ENCODE data around the gene MTHFD2L. TPM values are rescaled to one million over a fixed set of nuclear protein-coding genes. Genes with fewer than 3 reads are reported as not detected.

MTHFD2L gene
- total RNA-seq, 1 experiment from 2014 or later = 8.9 TPM

DNA sequence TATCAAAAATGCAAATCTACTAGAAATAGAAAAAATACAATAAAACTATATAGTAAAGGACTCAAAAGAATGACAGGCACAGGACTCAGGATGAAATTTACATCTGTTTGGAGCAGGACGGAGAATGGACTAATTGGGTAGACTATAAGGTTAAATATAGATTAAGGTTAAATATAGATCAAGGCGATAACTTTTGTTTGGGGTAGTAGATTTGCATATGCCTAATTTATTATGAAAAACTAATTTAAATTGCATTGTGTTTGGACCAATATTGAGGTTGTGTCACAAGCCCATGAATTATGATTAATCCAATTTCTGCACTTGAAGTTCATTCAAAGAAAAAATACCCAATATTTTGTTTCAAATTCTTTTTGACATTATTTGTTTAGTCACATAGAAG, 31.0 kb downstream of the MTHFD2L start:
- POLR2A ChIA-PET (ENCODE audit: unreplicated experiment) = no interaction called here
- H3K4me2 ChIP-seq = no peak overlapping the region

GRCh38 chr4:74189331-74190043, 31.6 kb downstream of the MTHFD2L start:
- no peaks in the 10 kb centered on the region; the same call in 1 of the 2 replicates for H3F3A ChIP-seq (ENCODE audit: insufficient read depth, low read depth)
- H3K79me2 ChIP-seq (ENCODE audit: low read depth) = no peaks in the 10 kb centered on the region
- ChIA-PET POLR2A (ENCODE audit: unreplicated experiment) (no interaction called here), CTCF (interaction anchor here (0.6 to 1.1 kb wide), 5 partner anchors 397 to 1088 kb away, joined by 3 to 9 read pairs (median 5); no protein-coding TSS in a partner anchor)
- DNase-seq = peak in 1 of 2 experiments; percentile 53
- intact Hi-C loops (cut with micrococcal nuclease; ENCODE audit: unreplicated experiment) = loop anchor here (1.0 to 10.0 kb wide), 4 partner anchors 38 to 485 kb away; no protein-coding TSS in a partner anchor
- no peaks in the 10 kb centered on the region for H3K27me3 ChIP-seq (ENCODE audit: insufficient read depth, low read depth)
- H4K20me1 ChIP-seq (ENCODE audit: insufficient read depth) = no peaks in the 10 kb centered on the region
- no peaks in the 10 kb centered on the region for H3K9me3 ChIP-seq (ENCODE audit: insufficient read depth, low read depth)
- no peak for TF ChIP-seq EZH2 (IDR thresholded peaks at IDR 0.05; ENCODE audit: low read depth)
- TF ChIP-seq, protein P1, sequence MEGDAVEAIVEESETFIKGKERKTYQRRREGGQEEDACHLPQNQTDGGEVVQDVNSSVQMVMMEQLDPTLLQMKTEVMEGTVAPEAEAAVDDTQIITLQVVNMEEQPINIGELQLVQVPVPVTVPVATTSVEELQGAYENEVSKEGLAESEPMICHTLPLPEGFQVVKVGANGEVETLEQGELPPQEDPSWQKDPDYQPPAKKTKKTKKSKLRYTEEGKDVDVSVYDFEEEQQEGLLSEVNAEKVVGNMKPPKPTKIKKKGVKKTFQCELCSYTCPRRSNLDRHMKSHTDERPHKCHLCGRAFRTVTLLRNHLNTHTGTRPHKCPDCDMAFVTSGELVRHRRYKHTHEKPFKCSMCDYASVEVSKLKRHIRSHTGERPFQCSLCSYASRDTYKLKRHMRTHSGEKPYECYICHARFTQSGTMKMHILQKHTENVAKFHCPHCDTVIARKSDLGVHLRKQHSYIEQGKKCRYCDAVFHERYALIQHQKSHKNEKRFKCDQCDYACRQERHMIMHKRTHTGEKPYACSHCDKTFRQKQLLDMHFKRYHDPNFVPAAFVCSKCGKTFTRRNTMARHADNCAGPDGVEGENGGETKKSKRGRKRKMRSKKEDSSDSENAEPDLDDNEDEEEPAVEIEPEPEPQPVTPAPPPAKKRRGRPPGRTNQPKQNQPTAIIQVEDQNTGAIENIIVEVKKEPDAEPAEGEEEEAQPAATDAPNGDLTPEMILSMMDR (conservative IDR thresholded peaks at IDR 0.05) = peak; percentile 69
- H3K4me1 ChIP-seq (replicated peaks; ENCODE audit: insufficient read depth) = no peaks in the 10 kb centered on the region
- H3K4me2 ChIP-seq = no peak overlapping the region
- H3K27ac ChIP-seq = no peak overlapping the region
- H3K4me3 ChIP-seq = no peak overlapping the region
- BruUV-seq (replicated peaks) = no TSS peak
- H2AFZ ChIP-seq = no peak overlapping the region
- no peaks in the 10 kb centered on the region for H3K36me3 ChIP-seq (ENCODE audit: low read depth)
- H3K9me2 ChIP-seq (ENCODE audit: insufficient read depth) = no peaks in the 10 kb centered on the region

More for the DNA sequence above, 31.0 kb downstream of the MTHFD2L start:
- H3K79me2 ChIP-seq (ENCODE audit: low read depth) = no peaks in the 10 kb centered on the region
- H3K4me1 ChIP-seq (replicated peaks; ENCODE audit: insufficient read depth) = no peaks in the 10 kb centered on the region
- H4K20me1 ChIP-seq (ENCODE audit: insufficient read depth) = no peaks in the 10 kb centered on the region
- H3K27ac ChIP-seq = no peak overlapping the region
- no TSS peak for BruUV-seq (replicated peaks)
- H3K36me3 ChIP-seq (ENCODE audit: low read depth) = no peaks in the 10 kb centered on the region
- DNase-seq = no peak
- no peaks in the 10 kb centered on the region for H3K9me2 ChIP-seq (ENCODE audit: insufficient read depth)
- no peak overlapping the region for H2AFZ ChIP-seq
- no peaks in the 10 kb centered on the region for H3K9me3 ChIP-seq (ENCODE audit: insufficient read depth, low read depth)
- TF ChIP-seq, protein P1 (conservative IDR thresholded peaks at IDR 0.05) = no peak
- TF ChIP-seq EZH2 (IDR thresholded peaks at IDR 0.05; ENCODE audit: low read depth) = no peak
- H3K4me3 ChIP-seq = no peak overlapping the region
- no peaks in the 10 kb centered on the region; the same call in 1 of the 2 replicates for H3F3A ChIP-seq (ENCODE audit: insufficient read depth, low read depth)
- CTCF ChIA-PET = interaction anchor here (0.6 to 1.1 kb wide), 5 partner anchors 396 to 1088 kb away, joined by 3 to 9 read pairs (median 5); no protein-coding TSS in a partner anchor
- intact Hi-C loops (cut with micrococcal nuclease; ENCODE audit: unreplicated experiment) = loop anchor here (1.0 to 10.0 kb wide), 3 partner anchors 122 to 486 kb away; no protein-coding TSS in a partner anchor
- H3K27me3 ChIP-seq (ENCODE audit: insufficient read depth, low read depth) = no peaks in the 10 kb centered on the region

DNA sequence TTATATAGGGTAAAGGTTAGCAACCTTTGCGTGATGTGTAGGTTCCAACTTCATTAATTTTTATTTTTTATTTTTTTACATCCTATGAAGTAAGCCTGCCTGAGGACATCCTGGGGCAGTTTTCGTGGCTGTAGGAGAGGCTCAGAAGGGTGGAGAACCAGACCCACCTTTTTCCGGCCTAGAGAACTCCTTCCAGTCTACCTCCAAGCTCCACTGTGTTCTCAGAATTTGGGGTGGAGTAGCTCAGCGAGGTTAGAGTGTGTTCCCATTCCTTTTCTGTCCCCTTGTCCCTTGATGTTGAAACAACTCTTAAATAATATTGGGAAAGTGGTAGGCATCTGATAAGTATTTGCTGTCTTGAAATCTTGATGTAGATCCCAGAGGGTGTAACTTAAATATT, 32.4 kb downstream of the MTHFD2L start:
- no TSS peak for BruUV-seq (replicated peaks)
- no peak overlapping the region for H3K27ac ChIP-seq
- H3F3A ChIP-seq (ENCODE audit: insufficient read depth, low read depth) = no peaks in the 10 kb centered on the region; the same call in 1 of the 2 replicates
- no peak overlapping the region for H2AFZ ChIP-seq
- H3K79me2 ChIP-seq (ENCODE audit: low read depth) = no peaks in the 10 kb centered on the region
- H3K36me3 ChIP-seq (ENCODE audit: low read depth) = no peaks in the 10 kb centered on the region
- no peak for TF ChIP-seq EZH2 (IDR thresholded peaks at IDR 0.05; ENCODE audit: low read depth)
- TF ChIP-seq, protein P1 (conservative IDR thresholded peaks at IDR 0.05) = no peak
- no peaks in the 10 kb centered on the region for H3K9me2 ChIP-seq (ENCODE audit: insufficient read depth)
- H3K4me3 ChIP-seq = no peak overlapping the region
- no peaks in the 10 kb centered on the region for H3K27me3 ChIP-seq (ENCODE audit: insufficient read depth, low read depth)
- ChIA-PET CTCF (interaction anchor here (0.6 kb wide), 1 partner anchor 30 kb away, joined by 4 read pairs; no protein-coding TSS in a partner anchor), POLR2A (ENCODE audit: unreplicated experiment) (interaction anchor here (0.6 kb wide), 1 partner anchor 55 kb away, joined by 3 read pairs; no protein-coding TSS in a partner anchor)
- no peak for DNase-seq
- H3K9me3 ChIP-seq (ENCODE audit: insufficient read depth, low read depth) = no peaks in the 10 kb centered on the region
- no peak overlapping the region for H3K4me2 ChIP-seq
- intact Hi-C loops (cut with micrococcal nuclease; ENCODE audit: unreplicated experiment) = loop anchor here (5.0 kb wide), 1 partner anchor 37 kb away; no protein-coding TSS in a partner anchor
- H3K4me1 ChIP-seq (replicated peaks; ENCODE audit: insufficient read depth) = no peaks in the 10 kb centered on the region
- no peaks in the 10 kb centered on the region for H4K20me1 ChIP-seq (ENCODE audit: insufficient read depth)
